Measurements from ENCODE around the gene MDGA2.
A peak's percentile ranks its signal among the peaks of the same experiment; 100 is the strongest.

The MDGA2 gene

GRCh38 chr14:47675466-47676314 lies at the start of gene MDGA2:
Gene MDGA2 (minus strand): TSS chr14:47675605.
- no peak for DNase-seq (ENCODE audit: low read depth)
- H3K4me3 ChIP-seq (ENCODE audit: low read depth, low read length): peak within 1 kb of the TSS; percentile 31

GRCh38 chr14:47722929-47723693 lies 47.7 kb upstream of the MDGA2 start:
- no peak for DNase-seq (ENCODE audit: low read depth)
- no peak overlapping the region for H3K4me3 ChIP-seq (ENCODE audit: low read depth, low read length)

GRCh38 chr14:47720281-47720680 lies 44.9 kb upstream of the MDGA2 start:
- no peak for DNase-seq (ENCODE audit: low read depth)

GRCh38 chr14:47715330-47715729 lies 39.9 kb upstream of the MDGA2 start:
- peak; percentile 8 for DNase-seq (ENCODE audit: low read depth)

More at GRCh38 chr14:47720281-47720680, 44.9 kb upstream of the MDGA2 start:
- H3K4me3 ChIP-seq (ENCODE audit: low read depth, low read length): no peak overlapping the region

GRCh38 chr14:47710581-47710980 lies 35.2 kb upstream of the MDGA2 start:
- DNase-seq (ENCODE audit: low read depth): no peak
- H3K4me3 ChIP-seq (ENCODE audit: low read depth, low read length): no peak overlapping the region

More at GRCh38 chr14:47715330-47715729, 39.9 kb upstream of the MDGA2 start:
- no peak overlapping the region for H3K4me3 ChIP-seq (ENCODE audit: low read depth, low read length)

GRCh38 chr14:47705683-47706082 lies 30.3 kb upstream of the MDGA2 start:
- H3K4me3 ChIP-seq (ENCODE audit: low read depth, low read length): no peak overlapping the region
- DNase-seq (ENCODE audit: low read depth): no peak

GRCh38 chr14:47691829-47692228 lies 16.4 kb upstream of the MDGA2 start:
- no peak for DNase-seq (ENCODE audit: low read depth)

GRCh38 chr14:47678993-47679392 lies 3.6 kb upstream of the MDGA2 start:
- no peak for DNase-seq (ENCODE audit: low read depth)
- no peak overlapping the region for H3K4me3 ChIP-seq (ENCODE audit: low read depth, low read length)

More at GRCh38 chr14:47691829-47692228, 16.4 kb upstream of the MDGA2 start:
- no peak overlapping the region for H3K4me3 ChIP-seq (ENCODE audit: low read depth, low read length)

- no peak overlapping the region for H3K4me3 ChIP-seq (ENCODE audit: low read depth, low read length)
- DNase-seq (ENCODE audit: low read depth): no peak
These were observed 2.8 kb upstream of the MDGA2 start for GRCh38 chr14:47678157-47678556.

- H3K4me3 ChIP-seq (ENCODE audit: low read depth, low read length): peak overlapping the region; percentile 31
- no peak for DNase-seq (ENCODE audit: low read depth)
These were observed 861 bp upstream of the MDGA2 start for GRCh38 chr14:47676315-47676617.

- peak overlapping the region; percentile 31 for H3K4me3 ChIP-seq (ENCODE audit: low read depth, low read length)
- DNase-seq (ENCODE audit: low read depth): no peak
These were observed 601 bp downstream of the MDGA2 start for GRCh38 chr14:47674543-47675465.

- peak overlapping the region; percentile 17 for H3K4me3 ChIP-seq (ENCODE audit: low read depth, low read length)
- DNase-seq (ENCODE audit: low read depth): no peak
These were observed 1.3 kb downstream of the MDGA2 start for GRCh38 chr14:47674148-47674542.

- H3K4me3 ChIP-seq (ENCODE audit: low read depth, low read length): no peak overlapping the region
- no peak for DNase-seq (ENCODE audit: low read depth)
These were observed 9.9 kb downstream of the MDGA2 start for GRCh38 chr14:47665337-47666134.

GRCh38 chr14:47662466-47662865 lies 12.9 kb downstream of the MDGA2 start:
- no peak for DNase-seq (ENCODE audit: low read depth)
- no peak overlapping the region for H3K4me3 ChIP-seq (ENCODE audit: low read depth, low read length)

GRCh38 chr14:47660158-47660557 lies 15.2 kb downstream of the MDGA2 start:
- H3K4me3 ChIP-seq (ENCODE audit: low read depth, low read length): no peak overlapping the region

GRCh38 chr14:47658041-47658440 lies 17.4 kb downstream of the MDGA2 start:
- DNase-seq (ENCODE audit: low read depth): no peak
- H3K4me3 ChIP-seq (ENCODE audit: low read depth, low read length): no peak overlapping the region

More at GRCh38 chr14:47660158-47660557, 15.2 kb downstream of the MDGA2 start:
- no peak for DNase-seq (ENCODE audit: low read depth)

- no peak for DNase-seq (ENCODE audit: low read depth)
- no peak overlapping the region for H3K4me3 ChIP-seq (ENCODE audit: low read depth, low read length)
These were observed 18.3 kb downstream of the MDGA2 start for GRCh38 chr14:47657143-47657542.

- DNase-seq (ENCODE audit: low read depth): no peak
These were observed 24.1 kb downstream of the MDGA2 start for GRCh38 chr14:47651337-47651736.

GRCh38 chr14:47637753-47638152 lies 37.7 kb downstream of the MDGA2 start:
- no peak for DNase-seq (ENCODE audit: low read depth)

More at GRCh38 chr14:47651337-47651736, 24.1 kb downstream of the MDGA2 start:
- H3K4me3 ChIP-seq (ENCODE audit: low read depth, low read length): no peak overlapping the region

More at GRCh38 chr14:47637753-47638152, 37.7 kb downstream of the MDGA2 start:
- H3K4me3 ChIP-seq (ENCODE audit: low read depth, low read length): no peak overlapping the region

All from skeletal muscle cell (primary cell).